Esophagus muscularis mucosa (tissue), 4 donors: Measurements from ENCODE around the gene DNAJC4. TPM values are rescaled to one million over a fixed set of nuclear protein-coding genes. Genes with fewer than 3 reads are reported as not detected.

Source experiments
- DNase-seq: peaks from one replicate; pipeline ENCODE4 v3.0.0-alpha.2; 2017; ENCODE audit errors: extremely low spot score
- H3K27ac ChIP-seq, 4 donors: fragments of 200-600 bp; sonication (generic); replicated peaks in 1 of 4; 1 replicate in 3 of 4; 2 replicates in 1 of 4; pipeline ENCODE4 v1.5.1; 2016 to 2019; ENCODE audit warnings: mild to moderate bottlenecking in 1 of 4
- H3K27me3 ChIP-seq, 4 donors: fragments of 200-600 bp; sonication (generic); one replicate each; pipeline versions ENCODE4 v1.5.1 to v1.6.0; 2016 to 2019
- H3K36me3 ChIP-seq, 4 donors: fragments of 200-600 bp; sonication (generic); one replicate each; pipeline ENCODE4 v1.5.1; 2016 to 2019
- H3K4me1 ChIP-seq, 4 donors: fragments of 200-600 bp; sonication (generic); one replicate each; pipeline ENCODE4 v1.5.1; 2016 to 2019
- H3K4me3 ChIP-seq, 4 donors: fragments of 200-600 bp; sonication (generic); 1 replicate in 2 of 4; 2 replicates in 2 of 4; pipeline ENCODE4 v1.5.1; 2016 to 2019; ENCODE audit warnings: mild to moderate bottlenecking in 4 of 4, moderate library complexity in 1 of 4
- H3K9me3 ChIP-seq, 4 donors: fragments of 200-600 bp; sonication (generic); 1 replicate in 3 of 4; 2 replicates in 1 of 4; pipeline ENCODE4 v1.5.1; 2016 to 2019
- CTCF ChIP-seq, 3 experiments: fragments of 200-600 bp in 2 of 3; fragments of 450-650 bp in 1 of 3; sonication (generic) in 2 of 3; IDR thresholded peaks; one replicate each; pipeline ENCODE4 v1.5.1; 2017 to 2019; ENCODE audit warnings: antibody characterized with exemption in 3 of 3, mild to moderate bottlenecking in 2 of 3, moderate library complexity in 1 of 3
- EP300 ChIP-seq: sonication (generic); formaldehyde crosslinking; IDR thresholded peaks from one replicate; pipeline ENCODE4 v1.6.1; 2017; ENCODE audit warnings: antibody characterized with exemption
- POLR2A ChIP-seq: fragments of 450-650 bp; IDR thresholded peaks from one replicate; pipeline ENCODE4 v1.6.1; 2017; ENCODE audit warnings: antibody characterized with exemption, moderate library complexity, mild to moderate bottlenecking, low read depth
- POLR2AphosphoS5 ChIP-seq, 2 donors: sonication (generic); formaldehyde crosslinking; IDR thresholded peaks; one replicate each; pipeline ENCODE4 v1.6.1; 2017; ENCODE audit warnings: antibody characterized with exemption in 2 of 2
- WGBS: methylation state at CpG from one replicate; pipeline ENCODE4 v1.1.5; 2018; 5-methylcytosine and 5-hydroxymethylcytosine counted together
- intact Hi-C: fragments of 100-400 bp; cut with DNase I; formaldehyde crosslinking; loops from one replicate; pipeline ENCODE4 v1.15.1; 2023
- total RNA-seq, 4 donors: library from RNA; depleted of rRNA; stranded (reverse); fragments of >200 nt; gene quantifications; one replicate each; pipeline versions ENCODE4 v1.1.0 to v1.2.1, GENCODE V29; 2016

Gene DNAJC4
- total RNA-seq, 4 donors from 2014 or later = 19.4 to 40.4 (median 25.3) TPM

DNA sequence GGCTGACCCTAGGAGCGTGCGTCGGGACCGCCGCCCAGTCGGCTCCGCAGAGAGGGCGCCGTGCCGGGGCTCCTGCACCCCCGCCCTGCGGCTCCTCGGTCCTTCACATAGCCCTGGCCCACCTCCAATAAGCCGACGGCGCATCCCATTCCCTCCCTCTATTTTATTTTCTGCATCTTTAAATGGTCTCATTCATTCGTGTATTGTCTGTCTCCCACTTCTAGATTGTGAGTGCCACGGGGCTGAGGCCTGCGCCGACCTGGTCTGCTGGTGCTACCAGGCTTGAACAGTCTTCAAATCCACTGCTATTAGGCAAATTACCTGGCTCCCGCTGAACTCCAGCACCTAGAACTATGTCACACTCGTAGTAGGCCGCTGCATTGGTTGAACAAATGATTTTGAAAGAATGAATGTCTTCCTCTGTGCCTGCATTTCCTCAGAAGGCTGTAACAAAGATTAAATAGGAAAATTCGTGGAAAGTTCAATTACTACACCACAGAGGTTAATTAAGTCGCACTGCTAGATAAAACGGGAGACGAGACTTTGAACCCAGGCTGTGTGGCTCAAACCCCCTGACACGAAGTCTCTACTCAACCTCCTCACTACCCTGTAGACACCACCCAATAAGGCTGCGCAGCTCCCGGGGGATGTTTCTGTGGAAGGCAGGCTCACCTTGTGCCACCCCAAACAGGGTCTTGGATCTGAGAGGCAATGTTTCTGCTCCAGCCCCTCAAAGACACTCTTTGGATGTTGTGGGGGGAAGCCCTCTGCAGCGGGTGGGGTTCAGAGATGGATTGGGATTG lies 17.6 kb downstream of the DNAJC4 start:
- peak in 1 of 3 experiments; percentile 1 for TF ChIP-seq CTCF (IDR thresholded peaks at IDR 0.05)
- TF ChIP-seq EP300 = no peak
- H3K36me3 ChIP-seq = peaks cover 7 to 16% (median 15%) of the 10 kb centered on the region in 4 donors
- H3K27me3 ChIP-seq = no peaks in the 10 kb centered on the region
- 40% methylated on average over 25 of the region's 31 CpGs for WGBS
- peaks cover 42 to 75% (median 62%) of the 10 kb centered on the region in 4 donors for H3K4me1 ChIP-seq
- H3K27ac ChIP-seq = peak overlapping the region; percentile 85 to 95 (median 86)
- intact Hi-C loops = no loop called here
- H3K4me3 ChIP-seq = peak overlapping the region; percentile 65 to 86 (median 72)
- no peak for DNase-seq
- no peaks in the 10 kb centered on the region for H3K9me3 ChIP-seq

DNA sequence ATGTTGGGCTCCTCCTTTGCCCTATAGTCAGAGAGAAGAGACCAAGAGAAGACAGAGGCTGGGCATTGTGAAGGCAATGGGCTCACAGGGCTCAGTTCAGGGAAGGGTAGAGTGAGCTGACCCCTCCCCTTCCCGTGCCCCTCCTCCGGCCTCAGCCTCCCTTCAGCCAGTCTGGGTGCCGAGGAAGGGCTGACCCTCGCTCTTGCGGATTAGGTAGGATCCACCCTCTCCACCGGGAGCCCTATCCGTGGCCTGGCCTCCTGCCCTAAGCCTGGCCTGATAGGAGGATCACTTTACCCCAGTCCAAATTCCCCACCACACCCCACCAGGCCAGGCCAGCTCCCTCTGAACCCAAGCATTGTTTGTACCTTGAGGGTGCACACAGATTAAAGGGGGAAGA lies 18.2 kb downstream of the DNAJC4 start:
- Histone ChIP-seq H3K4me3 (no peak overlapping the region), H3K27me3 (no peaks in the 10 kb centered on the region), H3K27ac (no peak overlapping the region), H3K4me1 (peaks cover 45 to 75% (median 63%) of the 10 kb centered on the region in 4 donors), H3K36me3 (peaks cover 6 to 9% (median 8%) of the 10 kb centered on the region in 4 donors), H3K9me3 (no peaks in the 10 kb centered on the region)
- TF ChIP-seq POLR2AphosphoS5 (IDR thresholded peaks at IDR 0.05) (no peak), EP300 (no peak), CTCF (IDR thresholded peaks at IDR 0.05) (no peak), POLR2A (no peak)
- no peak for DNase-seq
- intact Hi-C loops = no loop called here
- no CpG with 5 or more reads among the region's 7 CpGs for WGBS

- TF ChIP-seq EP300 (no peak), POLR2AphosphoS5 (IDR thresholded peaks at IDR 0.05) (no peak), POLR2A (no peak), CTCF (IDR thresholded peaks at IDR 0.05) (no peak)
- Histone ChIP-seq H3K9me3 (no peaks in the 10 kb centered on the region), H3K4me1 (peaks cover 49 to 75% (median 67%) of the 10 kb centered on the region in 4 donors), H3K27ac (no peak overlapping the region), H3K4me3 (no peak overlapping the region), H3K27me3 (no peaks in the 10 kb centered on the region), H3K36me3 (peaks cover 2 to 5% (median 4%) of the 10 kb centered on the region in 4 donors)
- 87% methylated on average over 4 of the region's 4 CpGs for WGBS
- intact Hi-C loops = no loop called here
- DNase-seq = no peak
Measured at GRCh38 chr11:64249038-64249437, 18.7 kb downstream of the DNAJC4 start.

GRCh38 chr11:64249563-64250414 lies 19.4 kb downstream of the DNAJC4 start:
- Histone ChIP-seq H3K9me3 (no peaks in the 10 kb centered on the region), H3K36me3 (peaks cover 0 to 7% (median 6%) of the 10 kb centered on the region in 4 donors), H3K27me3 (no peaks in the 10 kb centered on the region), H3K4me3 (no peak overlapping the region), H3K27ac (no peak overlapping the region), H3K4me1 (peaks cover 48 to 72% (median 65%) of the 10 kb centered on the region in 4 donors)
- intact Hi-C loops = no loop called here
- TF ChIP-seq CTCF (IDR thresholded peaks at IDR 0.05) = no peak
- TF ChIP-seq EP300 = no peak
- TF ChIP-seq POLR2A = no peak
- no peak for TF ChIP-seq POLR2AphosphoS5 (IDR thresholded peaks at IDR 0.05)
- no peak for DNase-seq
- WGBS = 89% methylated on average over 8 of the region's 8 CpGs
